ENCODE results near the gene PDZRN4.

- no peak for TF ChIP-seq POLR2A (IDR thresholded peaks at IDR 0.05; ENCODE audit: low read depth, low read length)
- no peak for TF ChIP-seq CTCF (conservative IDR thresholded peaks at IDR 0.05; ENCODE audit: low read depth, low read length)
Measured at GRCh38 chr12:41304526-41304925, 116.4 kb downstream of the PDZRN4 start.

Data from IMR-90 (cell line).